Right atrium auricular region (tissue), 2 donors: Measurements from ENCODE around the gene RTTN. TPM values are rescaled to one million over a fixed set of nuclear protein-coding genes. Genes with fewer than 3 reads are reported as not detected.
"Not testable (repeated sequence)": the region's sequence is repeated elsewhere in the genome, so short reads cannot be mapped to it uniquely, and the experiment has no call there.

Experiments used
- DNase-seq: peaks from one replicate; pipeline ENCODE4 v3.0.0-alpha.2; 2019; ENCODE audit warnings: low spot score
- H3K27ac ChIP-seq, 2 donors: fragments of 200-600 bp; sonication (generic); 1 replicate in 1 of 2; 2 replicates in 1 of 2; pipeline ENCODE4 v1.5.1; 2016 to 2019
- H3K27me3 ChIP-seq, 2 donors: fragments of 200-600 bp; sonication (generic); one replicate each; pipeline versions ENCODE4 v1.5.1 to v1.6.0; 2017 to 2019
- H3K36me3 ChIP-seq: fragments of 200-600 bp; sonication (generic); one replicate; pipeline ENCODE4 v1.5.1; 2016
- H3K4me1 ChIP-seq, 2 donors: fragments of 200-600 bp; sonication (generic); one replicate each; pipeline versions ENCODE4 v1.5.1 to v1.6.0; 2017 to 2019
- H3K4me3 ChIP-seq, 2 donors: fragments of 200-600 bp; sonication (generic); 1 replicate in 1 of 2; 2 replicates in 1 of 2; pipeline ENCODE4 v1.5.1; 2017 to 2019; ENCODE audit warnings: mild to moderate bottlenecking in 1 of 2, moderate library complexity in 1 of 2
- H3K9me3 ChIP-seq, 2 donors: fragments of 200-600 bp; sonication (generic); one replicate each; pipeline ENCODE4 v1.5.1; 2019
- CTCF ChIP-seq, 2 donors: fragments of 200-600 bp; sonication (generic); IDR thresholded peaks; one replicate each; pipeline ENCODE4 v1.5.1; 2019; ENCODE audit warnings: antibody characterized with exemption in 2 of 2
- total RNA-seq, 2 donors: library from RNA; depleted of rRNA; stranded (reverse); fragments of >200 nt; gene quantifications; one replicate each; pipeline ENCODE4 v1.1.0, GENCODE V29; 2016

The RTTN gene
- total RNA-seq, 2 donors from 2014 or later, result 6.3 to 8.0 TPM

- no peak for DNase-seq
- H3K4me3 ChIP-seq, result no peak overlapping the region
- no peak for TF ChIP-seq CTCF (IDR thresholded peaks at IDR 0.05)
- peaks cover 0 to 19% of the 10 kb centered on the region in 2 donors for H3K9me3 ChIP-seq
- H3K4me1 ChIP-seq, result no peaks in the 10 kb centered on the region
- no peaks in the 10 kb centered on the region for H3K36me3 ChIP-seq
- H3K27me3 ChIP-seq, result no peaks in the 10 kb centered on the region
- no peak overlapping the region for H3K27ac ChIP-seq
Measured at GRCh38 chr18:69978732-69979715, 226.5 kb downstream of the RTTN start.

- not testable (repeated sequence) for H3K4me1 ChIP-seq, H3K27me3 ChIP-seq, DNase-seq, H3K27ac ChIP-seq, H3K36me3 ChIP-seq, H3K4me3 ChIP-seq
- peaks cover 0 to 19% of the 10 kb centered on the region in 2 donors for H3K9me3 ChIP-seq
Measured at GRCh38 chr18:69975294-69975693, 230.2 kb downstream of the RTTN start.

GRCh38 chr18:69974365-69974764 lies 231.1 kb downstream of the RTTN start:
- no peaks in the 10 kb centered on the region for H3K4me1 ChIP-seq
- no peak overlapping the region for H3K27ac ChIP-seq
- H3K27me3 ChIP-seq, result no peaks in the 10 kb centered on the region
- H3K9me3 ChIP-seq, result peaks cover 0 to 19% of the 10 kb centered on the region in 2 donors
- H3K4me3 ChIP-seq, result no peak overlapping the region
- no peak for DNase-seq
- no peaks in the 10 kb centered on the region for H3K36me3 ChIP-seq
- no peak for TF ChIP-seq CTCF (IDR thresholded peaks at IDR 0.05)

- Histone ChIP-seq H3K27me3 (no peaks in the 10 kb centered on the region), H3K9me3 (no peaks in the 10 kb centered on the region), H3K4me1 (no peaks in the 10 kb centered on the region), H3K36me3 (no peaks in the 10 kb centered on the region), H3K4me3 (no peak overlapping the region), H3K27ac (no peak overlapping the region)
- no peak for DNase-seq
- TF ChIP-seq CTCF (IDR thresholded peaks at IDR 0.05), result no peak
Measured at GRCh38 chr18:69969491-69969890, 236.0 kb downstream of the RTTN start.

- TF ChIP-seq CTCF (IDR thresholded peaks at IDR 0.05), result no peak
- DNase-seq, result no peak
- Histone ChIP-seq H3K27me3 (no peaks in the 10 kb centered on the region), H3K9me3 (no peaks in the 10 kb centered on the region), H3K4me3 (no peak overlapping the region), H3K36me3 (no peaks in the 10 kb centered on the region), H3K4me1 (no peaks in the 10 kb centered on the region), H3K27ac (no peak overlapping the region)
Measured at GRCh38 chr18:69968039-69968438, 237.4 kb downstream of the RTTN start.

GRCh38 chr18:69963196-69963595 lies 242.3 kb downstream of the RTTN start:
- H3K4me3 ChIP-seq, result no peak overlapping the region
- H3K27ac ChIP-seq, result no peak overlapping the region
- H3K36me3 ChIP-seq, result no peaks in the 10 kb centered on the region
- no peak for DNase-seq
- H3K9me3 ChIP-seq, result no peaks in the 10 kb centered on the region
- TF ChIP-seq CTCF (IDR thresholded peaks at IDR 0.05), result no peak
- H3K4me1 ChIP-seq, result no peaks in the 10 kb centered on the region
- H3K27me3 ChIP-seq, result no peaks in the 10 kb centered on the region
